Inferior parietal cortex (tissue), 1 donor: ENCODE data around the gene PALM.
"Not testable (repeated sequence)": the region's sequence is repeated elsewhere in the genome, so short reads cannot be mapped to it uniquely, and the experiment has no call there.

Experiments used
- DNase-seq: peaks from one replicate; pipeline ENCODE4 v3.0.0-alpha.2; 2016; ENCODE audit errors: extremely low spot score

Gene PALM, protein sequence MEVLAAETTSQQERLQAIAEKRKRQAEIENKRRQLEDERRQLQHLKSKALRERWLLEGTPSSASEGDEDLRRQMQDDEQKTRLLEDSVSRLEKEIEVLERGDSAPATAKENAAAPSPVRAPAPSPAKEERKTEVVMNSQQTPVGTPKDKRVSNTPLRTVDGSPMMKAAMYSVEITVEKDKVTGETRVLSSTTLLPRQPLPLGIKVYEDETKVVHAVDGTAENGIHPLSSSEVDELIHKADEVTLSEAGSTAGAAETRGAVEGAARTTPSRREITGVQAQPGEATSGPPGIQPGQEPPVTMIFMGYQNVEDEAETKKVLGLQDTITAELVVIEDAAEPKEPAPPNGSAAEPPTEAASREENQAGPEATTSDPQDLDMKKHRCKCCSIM

DNA sequence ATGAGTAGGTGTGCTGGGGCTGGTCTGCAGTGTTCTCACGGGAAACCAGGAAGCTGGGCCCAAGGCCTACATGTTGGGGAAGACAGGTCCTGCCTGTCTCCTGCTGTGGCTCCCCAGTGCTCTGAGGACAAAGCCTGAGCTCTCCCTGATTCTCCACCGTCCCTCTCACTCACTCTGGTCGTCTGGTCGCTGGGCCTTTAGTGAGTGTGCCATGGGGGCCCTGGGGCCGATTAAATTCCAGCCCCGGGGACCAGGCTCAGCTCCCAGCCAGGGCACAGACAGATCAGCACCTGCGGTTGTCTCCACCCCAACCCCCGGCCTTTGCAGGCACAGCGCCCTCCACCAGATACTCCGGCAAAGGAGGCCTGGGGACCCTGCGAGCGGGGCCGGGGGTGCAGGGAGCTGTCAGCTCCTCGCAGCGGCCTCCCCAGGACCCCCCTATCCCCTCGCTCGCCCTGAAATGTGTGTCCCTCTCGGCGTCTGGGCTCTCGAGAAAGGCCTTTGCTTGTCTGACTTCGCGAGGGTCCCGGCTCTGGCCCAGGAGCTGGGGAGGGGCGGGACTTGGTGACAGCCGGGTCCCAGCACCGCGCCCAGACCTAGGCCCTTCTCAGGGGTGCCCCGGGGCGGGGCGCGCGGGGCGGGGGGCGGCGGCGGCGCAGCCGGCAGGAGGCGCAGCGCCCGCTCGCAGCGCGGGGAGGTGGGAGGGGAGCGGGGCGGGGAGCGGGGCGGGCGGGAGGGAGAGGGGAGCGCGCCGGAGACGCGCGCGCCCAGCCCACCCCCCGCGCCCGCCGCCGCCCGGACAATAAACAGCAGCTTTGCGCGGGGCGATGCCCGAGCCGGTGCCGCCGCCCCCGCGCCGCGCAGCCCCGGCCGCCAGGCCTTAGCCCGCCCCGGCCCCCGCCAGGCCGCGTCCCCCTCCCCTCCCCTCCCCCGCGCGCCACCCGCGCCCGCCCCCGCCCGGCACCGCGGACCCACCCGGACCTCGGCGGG, at the start of gene PALM:
Gene PALM, plus strand, starts transcription at position 782 of the 990 bp plus-strand sequence. CDS start 212 bp downstream, outside the sequence.
- DNase-seq, result peak; percentile 5

DNA sequence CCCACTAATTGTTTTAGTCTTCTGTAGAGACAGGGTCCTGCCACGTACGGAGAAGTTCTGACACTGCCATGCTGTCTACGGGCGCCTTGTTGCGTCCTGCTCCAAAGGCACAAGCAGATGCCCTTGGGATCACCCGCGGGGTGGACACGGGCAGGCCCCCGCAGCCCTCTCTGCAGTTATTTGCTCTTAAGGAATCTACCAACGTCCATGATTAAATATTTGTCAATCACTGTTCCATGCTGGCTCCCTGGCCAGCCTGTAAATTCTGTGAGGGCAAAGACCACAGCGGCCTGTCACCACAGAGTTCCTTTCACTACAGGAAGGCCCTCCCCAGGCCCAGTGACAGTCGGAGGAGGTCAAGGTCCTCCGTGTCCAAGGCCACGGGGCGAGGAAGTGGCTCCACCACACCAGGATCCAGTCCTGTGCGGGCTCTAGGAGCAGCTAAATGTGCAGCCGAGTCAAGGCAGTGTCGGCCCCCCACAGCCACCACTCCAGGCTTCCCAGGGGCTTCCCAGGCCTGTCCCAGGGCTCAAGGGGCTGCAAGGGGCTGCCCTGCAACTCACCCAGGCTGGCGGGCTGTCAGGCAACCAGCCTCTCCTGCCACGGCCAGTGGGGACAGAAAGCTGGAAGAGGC, 47.8 kb upstream of the PALM start:
- no peak for DNase-seq

DNA sequence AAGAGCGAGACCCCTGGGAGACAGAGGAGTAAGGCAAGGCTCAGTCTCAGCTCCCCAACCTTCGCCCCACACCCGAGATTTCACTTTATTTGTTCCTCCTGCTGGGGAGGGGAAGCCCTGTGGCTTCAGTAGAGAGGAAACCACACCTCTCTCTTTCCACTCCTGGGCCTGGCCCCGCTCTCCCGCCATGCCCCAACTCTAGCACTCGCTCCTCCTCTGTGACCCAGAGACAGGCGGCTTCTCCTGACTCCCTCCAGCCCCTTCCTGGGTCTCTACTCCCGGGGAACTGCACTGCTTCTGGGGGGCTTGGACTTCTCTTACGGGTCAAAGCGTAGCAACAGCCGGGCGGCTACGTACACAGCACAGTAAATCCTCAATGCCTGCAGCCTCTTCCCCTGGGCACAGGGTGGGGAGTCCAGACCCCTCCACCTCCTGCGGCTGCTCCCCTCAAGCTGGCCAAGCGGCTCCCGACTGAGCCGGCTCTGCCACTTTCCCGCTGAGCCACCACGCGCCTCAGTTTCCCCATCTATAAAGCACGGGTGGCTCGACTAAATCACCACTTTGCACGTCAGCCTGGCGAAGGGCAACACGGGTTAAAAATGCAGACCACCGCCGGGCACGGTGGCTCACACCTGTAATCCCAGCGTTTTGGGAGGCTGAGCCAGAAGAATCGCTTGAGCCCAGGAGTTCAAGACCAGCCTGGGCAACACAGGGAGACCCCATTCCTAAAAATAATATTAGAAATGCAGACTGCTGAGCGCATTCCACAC, 47.1 kb upstream of the PALM start:
- no peak for DNase-seq

DNA sequence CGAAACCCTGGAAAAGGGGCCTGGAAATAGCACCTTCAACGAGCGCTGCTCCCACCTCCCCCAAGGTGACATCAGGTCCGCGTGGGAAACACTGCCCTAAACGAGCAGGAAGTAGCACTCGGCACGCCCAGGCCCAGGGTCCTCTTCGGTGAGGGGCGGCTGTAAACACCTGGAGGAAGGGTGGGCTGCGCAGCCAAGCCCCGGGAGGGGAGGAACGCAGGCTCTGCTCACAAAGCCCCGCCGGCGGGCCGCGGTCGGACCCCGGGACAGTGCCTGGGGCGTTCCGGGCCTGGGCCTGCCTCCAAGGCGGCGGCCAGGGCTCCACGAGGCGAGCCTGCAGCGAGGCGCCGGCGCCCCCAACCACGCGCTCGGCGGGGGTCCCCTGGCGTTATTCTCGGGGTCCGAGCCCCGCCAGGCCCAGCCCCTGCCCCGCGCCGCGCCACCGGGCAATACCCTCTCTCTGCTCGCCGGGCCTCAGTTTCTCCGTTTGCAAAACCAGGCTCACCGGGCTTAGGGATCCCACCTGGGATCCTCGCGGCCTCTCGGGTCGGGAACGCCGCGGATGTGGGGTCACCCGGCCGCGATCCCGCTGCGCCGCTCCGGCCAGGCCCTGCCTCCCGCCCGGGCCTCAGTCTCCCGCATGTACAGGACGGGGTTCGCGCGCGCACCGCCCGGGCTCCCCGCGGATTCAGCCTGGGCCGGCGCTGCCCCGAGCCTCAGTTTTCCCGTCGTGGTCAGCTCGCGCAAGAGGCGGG, 46.4 kb upstream of the PALM start:
- no peak for DNase-seq

DNA sequence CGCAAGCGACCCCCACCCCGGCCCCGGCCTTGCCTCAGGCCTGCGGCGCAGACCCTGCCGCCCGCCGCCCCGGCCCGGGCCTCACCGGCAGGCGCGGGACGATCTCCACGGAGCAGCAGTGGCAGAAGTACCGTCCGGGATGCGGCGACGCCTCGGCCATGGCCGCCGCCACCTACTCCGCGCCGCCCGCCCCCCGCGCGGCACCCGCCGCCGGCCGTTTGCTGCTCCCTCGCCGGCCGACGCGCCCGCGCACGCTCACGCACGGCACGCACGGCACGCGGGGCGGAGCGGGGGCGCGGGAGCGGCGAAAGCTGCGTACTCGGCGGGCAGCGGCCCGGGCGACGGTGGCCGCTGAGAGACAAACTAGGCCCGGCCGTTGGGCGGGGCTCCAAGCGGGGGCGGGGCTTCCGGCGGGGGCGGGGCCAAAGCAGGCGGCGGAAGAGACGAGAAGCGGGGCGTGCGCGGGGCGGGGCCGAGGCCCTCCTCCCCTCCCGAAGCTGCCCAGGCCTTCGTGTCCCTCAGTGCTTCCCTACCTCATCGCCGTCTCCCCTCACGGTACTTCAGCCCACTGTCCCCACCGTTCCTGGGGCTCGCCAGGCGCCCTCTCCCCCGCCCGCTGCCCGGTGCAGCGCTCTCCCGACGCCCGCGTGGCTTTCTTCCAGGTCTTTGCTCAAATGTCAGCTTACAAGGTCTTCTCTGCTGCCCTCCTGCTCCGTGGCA, 45.6 kb upstream of the PALM start, which contains the start of gene RNF126:
Gene RNF126, minus strand, starts transcription at position 253 of the 720 bp plus-strand sequence. Its CDS starts 93 bp downstream, at position 160.
- peak; percentile 84 for DNase-seq

DNA sequence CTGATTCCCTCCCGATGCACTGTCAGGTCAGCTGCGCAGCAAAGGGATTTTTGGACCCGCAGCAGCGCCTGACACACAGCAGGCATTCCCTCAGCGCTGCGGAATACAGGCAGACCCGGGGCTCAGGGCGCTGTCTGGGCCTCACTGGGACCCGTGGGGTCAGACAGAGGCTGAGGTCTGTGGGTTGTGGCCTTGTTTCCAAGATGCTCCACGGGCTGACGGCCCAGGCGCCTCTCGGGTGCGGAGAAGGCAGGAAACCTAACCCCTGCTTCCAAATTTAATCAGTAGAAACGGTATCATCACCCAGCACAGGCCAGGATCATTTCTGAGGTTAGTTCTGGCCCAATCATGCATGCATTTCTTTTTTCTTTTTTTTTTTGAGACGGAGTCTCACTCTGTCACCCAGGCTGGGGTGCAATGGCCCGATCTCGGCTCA, 45.0 kb upstream of the PALM start:
- DNase-seq, result no peak

DNA sequence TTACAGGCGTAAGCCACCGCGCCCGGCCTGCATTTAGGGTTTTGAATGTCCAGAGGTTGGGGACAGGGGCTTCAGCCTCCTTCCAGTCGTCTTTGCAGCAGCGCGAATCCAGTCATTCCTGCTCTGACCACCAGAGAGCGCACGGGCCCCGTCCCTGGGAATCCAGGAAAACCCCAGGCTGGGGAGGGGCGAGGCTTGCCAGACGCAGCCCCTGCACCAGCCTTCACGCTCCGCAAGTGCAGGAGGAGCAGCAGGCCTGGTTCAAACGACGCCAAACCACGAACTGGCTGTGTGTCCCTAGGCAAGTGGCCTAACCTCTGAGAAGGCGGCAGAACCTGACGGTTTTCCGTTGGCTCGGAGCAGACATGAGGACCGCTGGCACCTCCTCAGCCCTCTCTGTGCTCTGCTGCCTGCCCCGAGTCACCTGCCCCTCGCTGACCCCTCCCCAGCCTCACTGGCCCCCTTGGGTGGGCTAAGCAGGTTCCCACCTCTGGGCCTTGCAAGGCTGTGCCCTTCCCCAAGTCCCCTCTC, 43.8 kb upstream of the PALM start:
- peak; percentile 83 for DNase-seq

DNA sequence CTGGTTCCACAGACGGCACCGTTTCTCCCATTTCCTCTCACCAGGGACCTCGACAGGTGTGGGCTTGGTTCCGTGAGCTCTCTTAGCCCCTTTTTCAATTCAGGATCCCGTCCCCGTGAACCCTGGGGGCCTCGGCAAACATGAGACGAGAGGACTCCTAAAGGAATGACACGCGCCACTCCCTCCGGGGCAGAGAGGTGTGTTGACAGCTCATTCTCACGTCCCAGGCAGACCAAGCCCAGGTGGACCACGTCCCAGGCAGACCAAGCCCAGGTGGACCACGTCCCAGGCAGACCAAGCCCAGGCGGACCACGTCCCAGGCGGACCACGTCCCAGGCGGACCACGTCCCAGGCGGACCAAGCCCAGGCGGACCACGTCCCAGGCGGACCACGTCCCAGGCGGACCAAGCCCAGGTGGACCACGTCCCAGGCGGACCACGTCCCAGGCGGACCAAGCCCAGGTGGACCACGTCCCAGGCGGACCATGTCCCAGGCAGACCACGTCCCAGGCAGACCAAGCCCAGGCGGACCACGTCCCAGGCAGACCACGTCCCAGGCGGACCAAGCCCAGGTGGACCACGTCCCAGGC, 41.7 kb upstream of the PALM start:
- not testable (repeated sequence) for DNase-seq

DNA sequence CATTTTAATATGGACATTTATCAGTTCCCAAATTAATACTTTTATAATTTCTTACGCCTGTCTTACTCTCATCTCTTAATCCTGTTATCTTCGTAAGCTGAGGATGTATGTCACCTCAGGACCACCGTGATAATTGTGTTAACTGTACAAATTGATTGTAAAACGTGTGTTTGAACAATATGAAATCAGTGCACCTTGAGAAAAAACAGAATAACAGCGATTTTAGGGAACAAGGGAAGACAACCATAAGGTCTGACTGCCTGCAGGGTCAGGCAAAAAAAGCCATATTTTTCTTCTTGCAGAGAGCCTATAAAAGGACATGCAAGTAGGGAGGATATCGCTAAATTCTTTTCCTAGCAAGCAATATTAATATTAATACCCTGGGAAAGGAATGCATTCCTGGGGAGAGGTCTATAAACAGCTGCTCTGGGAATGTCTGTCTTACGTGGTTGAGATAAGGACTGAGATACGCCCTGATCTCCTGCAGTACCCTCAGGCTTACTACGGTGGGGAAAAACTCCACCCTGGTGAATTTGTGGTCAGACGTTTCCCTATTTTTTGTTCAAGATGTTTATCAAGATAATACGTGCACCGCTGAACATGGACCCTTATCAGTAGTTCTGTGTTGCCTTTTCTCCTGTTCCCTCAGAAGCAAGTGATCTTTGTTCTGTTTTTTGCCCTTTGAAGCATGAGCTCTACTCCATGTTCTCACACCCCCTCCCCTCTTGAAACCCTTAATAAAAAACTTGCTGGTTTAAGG, 39.9 kb upstream of the PALM start:
- DNase-seq, result not testable (repeated sequence)

DNA sequence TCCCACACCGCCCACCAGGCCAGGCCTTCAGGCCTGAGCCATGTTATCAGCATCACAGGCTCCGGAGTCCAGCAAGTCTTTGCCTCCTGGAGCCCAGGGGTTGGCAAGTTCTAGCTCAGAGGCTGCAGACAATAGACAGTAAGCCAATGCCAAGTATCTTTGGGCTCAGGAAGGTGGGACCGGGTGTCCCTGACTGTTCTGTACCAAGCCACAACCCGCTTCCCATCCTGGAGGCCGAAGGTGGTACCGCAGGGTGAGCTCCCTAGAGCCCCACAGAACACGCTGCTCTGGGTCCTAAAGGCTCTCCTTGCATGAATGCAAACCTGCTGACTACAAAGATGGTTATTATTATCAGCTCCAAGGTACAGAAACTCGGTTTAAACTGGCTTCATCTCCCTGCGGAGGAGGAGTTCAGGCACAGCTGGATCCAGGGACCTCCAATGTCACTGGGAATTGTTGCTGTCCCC, 38.1 kb upstream of the PALM start:
- DNase-seq, result no peak

DNA sequence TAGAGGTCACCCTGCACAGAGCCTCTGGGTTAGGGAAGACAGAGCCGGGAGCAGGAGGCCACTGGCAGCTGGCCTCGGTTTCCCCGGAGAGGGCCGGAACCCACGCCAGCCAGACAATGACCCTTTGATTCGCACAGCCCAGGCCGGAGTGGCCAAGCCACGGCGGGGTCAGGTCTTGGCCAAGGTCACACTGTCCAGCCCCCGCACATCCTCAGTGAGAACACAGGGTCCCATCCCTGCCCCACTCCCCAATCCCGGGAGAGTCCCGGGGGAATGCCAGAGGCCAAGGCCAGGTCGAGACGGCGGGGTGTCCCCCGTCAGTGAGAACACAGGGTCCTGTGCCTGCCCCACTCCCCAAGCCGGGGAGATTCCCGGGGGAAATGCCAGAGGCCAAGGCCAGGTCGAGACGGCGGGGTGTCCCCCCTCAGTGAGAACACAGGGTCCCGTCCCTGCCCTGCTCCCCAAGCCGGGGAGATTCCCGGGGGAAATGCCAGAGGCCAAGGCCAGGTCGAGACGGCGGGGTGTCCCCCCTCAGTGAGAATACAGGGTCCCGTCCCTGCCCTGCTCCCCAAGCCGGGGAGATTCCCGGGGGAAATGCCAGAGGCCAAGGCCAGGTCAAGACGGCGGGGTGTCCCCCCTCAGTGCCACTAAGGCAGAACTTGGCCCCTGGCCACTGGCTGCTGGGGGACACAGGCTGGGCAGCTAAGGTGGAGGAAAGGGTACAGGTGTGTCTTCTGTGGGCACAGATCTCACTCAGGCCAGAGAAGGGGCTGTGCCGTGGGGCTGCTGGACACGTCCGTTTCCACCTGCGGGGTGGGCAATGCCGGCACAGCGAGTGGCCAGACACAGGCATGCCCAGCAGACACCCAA, 34.2 kb upstream of the PALM start:
- no peak for DNase-seq

DNA sequence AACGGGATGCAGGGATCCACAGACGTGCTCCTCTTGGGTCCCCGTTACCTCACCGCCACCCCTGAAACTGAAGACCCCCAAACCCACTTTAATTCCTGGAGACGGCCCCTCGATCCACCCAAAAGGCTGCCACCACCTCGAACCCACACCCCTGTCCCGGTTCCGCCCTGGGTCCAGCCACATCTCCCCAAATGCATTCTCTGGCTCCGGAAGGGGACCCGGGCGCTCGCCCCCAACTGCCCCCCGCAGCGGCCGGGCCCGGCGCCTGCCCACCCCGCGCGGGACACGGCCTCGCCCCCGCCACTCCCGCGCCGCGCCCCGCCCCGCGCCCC, 32.8 kb upstream of the PALM start:
- no peak for DNase-seq

DNA sequence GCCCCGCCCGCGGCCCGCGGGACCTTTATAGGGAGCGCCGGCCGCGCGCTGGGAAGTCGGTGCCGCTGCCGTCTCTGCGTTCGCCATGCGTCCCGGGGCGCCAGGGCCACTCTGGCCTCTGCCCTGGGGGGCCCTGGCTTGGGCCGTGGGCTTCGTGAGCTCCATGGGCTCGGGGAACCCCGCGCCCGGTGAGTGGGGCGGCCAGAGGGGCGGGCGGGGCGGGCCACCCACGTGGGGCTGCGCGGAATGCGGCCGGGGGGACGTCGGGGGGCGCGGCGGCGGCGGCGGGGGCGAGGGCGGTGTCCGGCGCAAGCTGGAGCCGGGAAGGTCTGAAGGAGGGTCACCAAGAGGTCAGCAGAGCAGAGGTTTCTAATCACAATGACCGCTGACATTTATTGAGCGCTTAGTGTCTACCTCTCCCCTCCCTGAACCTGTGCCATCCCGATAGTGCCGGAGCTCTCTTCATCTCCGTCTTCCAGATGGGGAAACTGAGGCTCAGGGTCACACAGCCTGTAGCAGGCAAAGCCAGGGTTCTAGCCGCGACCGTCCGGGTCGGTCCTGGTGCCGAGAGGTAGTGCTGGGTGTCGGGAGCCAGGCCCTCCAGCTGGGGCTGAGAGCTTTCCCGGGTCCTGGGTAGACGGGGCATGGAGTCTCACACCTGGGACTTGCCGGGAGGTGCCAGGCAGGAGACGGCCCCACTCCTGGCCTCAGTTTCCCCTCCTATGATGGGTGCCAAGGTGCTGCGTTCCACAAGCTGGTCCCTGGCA, 32.2 kb upstream of the PALM start, which contains the start of gene FSTL3:
Gene FSTL3, plus strand, starts transcription at position 54 of the 767 bp plus-strand sequence. Its CDS starts 32 bp downstream, at position 86.
- DNase-seq, result no peak

DNA sequence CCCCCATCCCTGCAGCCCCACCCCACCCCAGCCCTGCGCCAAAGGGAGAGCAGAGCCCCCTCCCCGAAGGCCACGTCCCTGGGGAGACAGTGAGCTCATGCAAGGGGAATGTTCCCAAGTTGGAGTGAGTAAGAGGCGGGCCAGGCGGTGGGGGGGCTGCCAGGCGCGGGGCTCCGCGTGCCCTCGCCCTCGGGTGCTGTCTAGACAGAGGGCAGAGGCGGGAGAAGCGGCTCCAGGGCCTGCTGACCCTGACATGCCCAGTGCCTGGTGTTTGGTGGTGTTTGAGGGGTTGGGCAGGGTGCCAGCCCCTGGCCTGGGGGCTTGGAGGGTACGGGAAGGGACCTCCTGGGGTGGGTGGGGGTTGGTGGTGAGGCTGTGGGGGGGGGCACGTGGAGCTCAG, 31.5 kb upstream of the PALM start:
- no peak for DNase-seq

DNA sequence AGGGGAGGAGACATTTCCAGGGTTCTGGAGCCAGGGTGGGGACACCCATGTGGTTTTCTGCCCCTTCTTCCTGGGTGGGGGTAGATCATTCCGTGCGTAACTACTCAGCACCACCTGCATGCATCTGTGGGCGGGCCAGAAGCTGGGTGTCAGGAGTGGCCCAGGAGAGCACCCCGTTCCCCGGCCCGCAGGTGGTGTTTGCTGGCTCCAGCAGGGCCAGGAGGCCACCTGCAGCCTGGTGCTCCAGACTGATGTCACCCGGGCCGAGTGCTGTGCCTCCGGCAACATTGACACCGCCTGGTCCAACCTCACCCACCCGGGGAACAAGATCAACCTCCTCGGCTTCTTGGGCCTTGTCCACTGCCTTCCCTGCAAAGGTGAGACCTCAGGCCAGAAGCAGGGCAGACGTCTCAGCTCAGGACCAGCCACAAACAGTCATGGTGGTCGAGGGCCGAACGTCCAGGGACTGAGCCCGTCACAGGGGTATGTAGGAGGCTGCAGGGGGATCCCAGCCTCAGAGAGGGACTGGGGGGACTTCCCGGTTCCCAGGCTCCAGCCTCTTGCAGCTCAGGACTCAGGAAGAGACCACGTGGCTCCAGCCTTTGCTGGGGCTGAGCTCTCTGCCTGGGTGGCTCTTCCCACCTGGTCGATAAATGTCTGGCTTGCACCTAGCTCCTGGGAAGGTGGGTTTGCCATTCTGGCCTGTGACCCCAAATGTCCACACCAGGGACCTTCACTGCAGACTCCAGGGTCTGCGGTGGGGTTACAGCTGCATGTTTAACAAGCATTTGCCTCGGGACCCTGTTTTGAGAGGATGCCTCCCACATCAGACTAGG, 30.9 kb upstream of the PALM start:
- DNase-seq, result no peak
